HG03521 (cell line): ENCODE results near the gene NGB.
"Not testable (repeated sequence)": the region's sequence is repeated elsewhere in the genome, so short reads cannot be mapped to it uniquely, and the experiment has no call there.

ENCODE experiments used
- ATAC-seq: cut with Tn5 transposase; IDR thresholded peaks from one replicate; pipeline ENCODE4 v1.9.1; 2021; ENCODE audit warnings: mild to moderate bottlenecking, moderate library complexity; ENCODE audit not compliant: unreplicated experiment

NGB gene, protein sequence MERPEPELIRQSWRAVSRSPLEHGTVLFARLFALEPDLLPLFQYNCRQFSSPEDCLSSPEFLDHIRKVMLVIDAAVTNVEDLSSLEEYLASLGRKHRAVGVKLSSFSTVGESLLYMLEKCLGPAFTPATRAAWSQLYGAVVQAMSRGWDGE

DNA sequence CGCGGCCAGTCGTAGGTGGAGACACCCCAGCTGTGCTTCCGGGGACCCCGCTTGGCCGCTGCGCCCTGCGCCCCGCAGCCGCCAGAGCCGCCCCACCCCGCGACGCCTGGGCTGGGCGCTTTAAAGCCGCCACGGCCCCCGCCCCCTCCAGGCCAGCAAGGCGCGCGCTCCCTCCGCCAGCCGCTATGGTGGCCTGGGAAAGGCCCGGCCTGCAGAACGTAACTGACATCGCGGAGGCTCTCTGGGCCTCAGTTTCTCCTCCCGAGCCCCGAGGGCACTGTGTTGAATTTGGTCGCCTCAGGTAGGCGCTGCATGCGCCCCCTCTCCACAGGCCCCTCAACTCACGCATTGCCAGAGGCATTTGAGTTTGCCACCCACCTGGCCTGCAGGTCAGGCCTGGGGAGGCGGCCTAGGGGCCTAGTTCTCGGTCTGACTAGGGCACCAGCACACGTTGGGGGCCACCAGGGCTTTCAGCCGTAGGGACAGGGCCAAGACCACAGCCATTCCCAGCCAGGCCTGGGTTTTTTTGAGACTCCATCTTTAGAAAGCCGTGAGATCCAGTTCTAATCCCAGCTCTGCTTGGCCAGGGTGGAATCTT lies at the start of gene NGB:
TSS of gene NGB (minus strand) at position 94 of the 598 bp plus-strand sequence. CDS start 269 bp downstream, outside the sequence.
- ATAC-seq = no peak

DNA sequence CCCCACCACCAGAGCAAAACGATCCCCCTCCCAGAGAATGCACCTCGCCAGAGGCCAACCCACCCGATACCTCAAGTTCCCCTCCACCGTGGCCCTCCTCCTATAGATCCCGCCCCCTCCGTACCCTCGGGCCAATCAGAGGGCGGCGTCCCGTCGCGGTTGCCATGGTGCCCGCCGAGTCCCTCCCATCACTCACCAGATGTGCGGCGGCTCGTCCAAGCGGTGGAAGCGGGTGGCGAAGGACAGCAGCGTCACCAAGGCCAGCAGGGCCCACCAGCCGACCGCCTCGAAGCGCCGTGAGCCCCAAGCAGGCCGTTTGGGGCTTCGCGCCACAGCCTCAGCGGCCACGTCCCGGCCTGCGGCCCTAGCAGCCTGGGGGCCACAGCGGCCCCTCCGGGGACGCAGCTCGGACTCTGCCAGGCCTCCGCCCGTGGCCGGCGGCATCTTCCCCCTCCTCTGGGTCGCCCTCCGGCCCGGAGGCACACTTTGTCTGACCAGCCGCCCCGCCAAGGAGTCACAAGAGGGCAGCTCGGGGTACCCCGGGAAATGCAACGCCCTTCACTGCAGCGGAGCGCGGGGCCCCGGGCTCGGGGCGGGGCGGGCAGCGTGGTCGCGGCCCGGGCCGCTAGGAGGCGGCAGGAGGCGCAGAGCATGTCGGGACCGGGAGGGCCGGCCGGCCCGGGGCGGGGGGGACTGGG lies 49.4 kb upstream of the NGB start, which contains the start of gene POMT2:
TSS of gene POMT2 (minus strand) at position 646 of the 698 bp plus-strand sequence. CDS start at position 444, 202 bp downstream.
- ATAC-seq = peak; percentile 56

DNA sequence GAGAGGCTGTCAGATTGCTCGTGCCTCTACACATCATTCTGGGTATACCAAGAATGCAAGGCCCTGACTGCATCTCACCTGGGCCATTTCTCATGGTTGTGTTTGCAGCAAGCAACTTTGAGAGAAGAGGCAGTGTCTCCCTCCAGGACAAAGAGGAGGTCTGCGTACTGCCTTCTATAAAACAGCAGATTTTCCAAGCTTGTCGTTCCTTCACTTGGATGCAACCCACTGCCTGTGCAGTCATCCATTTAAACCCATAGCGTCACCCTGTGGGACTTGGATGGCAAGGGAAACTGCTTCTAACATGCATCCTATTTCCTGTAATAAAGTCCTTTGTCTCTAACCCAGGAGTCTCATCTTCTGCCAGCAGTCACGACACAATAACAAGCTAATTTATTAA lies 48.4 kb upstream of the NGB start:
- no peak for ATAC-seq

DNA sequence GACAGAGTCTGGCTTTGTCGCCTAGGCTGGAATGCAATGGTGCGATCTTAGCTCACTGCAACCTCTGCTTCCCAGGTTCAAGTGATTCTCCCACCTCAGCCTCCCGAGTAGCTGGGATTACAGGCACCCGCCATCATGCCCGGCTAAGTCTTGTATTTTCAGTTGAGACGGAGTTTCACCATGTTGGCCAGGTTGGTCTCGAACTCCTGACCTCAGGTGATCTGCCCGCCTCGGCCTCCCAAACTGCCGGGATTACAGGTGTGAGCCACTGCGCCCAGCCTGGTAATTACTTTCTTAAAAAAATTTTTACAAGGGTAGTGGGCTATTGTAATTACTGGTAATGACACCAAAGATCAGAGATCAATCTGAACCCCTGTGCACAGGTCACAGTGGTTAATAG lies 47.8 kb upstream of the NGB start:
- not testable (repeated sequence) for ATAC-seq

DNA sequence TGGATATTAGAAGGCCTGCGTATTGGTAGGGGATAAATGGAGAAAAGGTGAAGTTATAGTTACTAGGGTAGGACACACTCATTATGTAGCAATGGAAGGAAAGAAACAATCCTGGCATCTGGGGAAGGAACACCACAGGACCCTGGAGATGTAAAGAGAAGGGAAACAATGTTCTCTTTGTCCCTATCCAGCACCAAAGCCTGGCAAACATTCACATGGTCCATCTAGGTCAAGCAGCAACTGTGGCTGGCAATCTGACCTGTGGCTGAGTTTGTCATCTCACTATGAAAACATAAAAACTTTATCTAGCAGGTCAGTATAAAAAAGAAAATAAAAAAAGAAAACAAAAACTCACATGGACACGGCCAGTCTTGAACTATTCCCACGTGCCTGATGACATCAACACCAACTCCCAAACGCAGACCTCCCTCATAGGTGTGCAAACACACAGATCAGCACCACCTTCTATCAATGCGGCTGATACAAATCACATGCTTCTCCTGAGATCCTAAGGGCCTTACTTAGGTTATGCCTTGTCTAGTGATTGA lies 47.1 kb upstream of the NGB start:
- ATAC-seq = no peak

DNA sequence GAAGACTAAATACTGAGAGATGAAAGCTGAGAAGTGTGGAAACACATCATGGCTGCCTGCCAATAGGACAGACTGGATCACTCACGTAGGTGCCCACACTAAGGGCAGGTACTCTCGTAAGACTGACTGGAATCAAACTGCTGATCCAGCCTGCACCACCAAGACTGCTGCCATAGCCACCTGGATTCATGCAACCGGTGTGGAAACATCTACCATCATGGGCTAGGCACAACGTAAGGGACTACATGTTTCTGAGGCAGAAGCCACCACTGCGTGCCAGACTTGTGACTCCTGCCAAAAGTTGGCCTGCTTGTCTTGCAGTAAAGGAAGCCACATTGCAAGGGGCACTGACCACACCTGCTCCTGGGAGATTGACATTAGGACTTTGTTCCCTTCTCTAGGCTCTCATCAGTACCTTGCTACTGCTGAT lies 45.9 kb upstream of the NGB start:
- ATAC-seq = no peak

DNA sequence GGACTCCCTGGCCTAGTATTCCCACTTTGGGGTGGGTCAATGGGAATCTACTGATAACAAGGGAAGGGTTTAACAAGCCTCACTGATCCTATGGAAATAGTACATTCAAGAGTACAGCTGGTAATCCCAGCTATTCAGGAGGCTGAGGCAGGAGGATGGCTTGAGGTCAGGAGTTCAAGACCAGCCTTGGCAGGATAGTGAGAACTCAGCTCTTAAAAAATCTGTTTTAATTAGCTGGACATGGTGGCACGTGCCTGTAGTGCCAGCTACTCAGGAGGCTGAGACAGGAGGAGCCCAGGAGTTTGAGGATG lies 45.1 kb upstream of the NGB start:
- ATAC-seq = no peak

DNA sequence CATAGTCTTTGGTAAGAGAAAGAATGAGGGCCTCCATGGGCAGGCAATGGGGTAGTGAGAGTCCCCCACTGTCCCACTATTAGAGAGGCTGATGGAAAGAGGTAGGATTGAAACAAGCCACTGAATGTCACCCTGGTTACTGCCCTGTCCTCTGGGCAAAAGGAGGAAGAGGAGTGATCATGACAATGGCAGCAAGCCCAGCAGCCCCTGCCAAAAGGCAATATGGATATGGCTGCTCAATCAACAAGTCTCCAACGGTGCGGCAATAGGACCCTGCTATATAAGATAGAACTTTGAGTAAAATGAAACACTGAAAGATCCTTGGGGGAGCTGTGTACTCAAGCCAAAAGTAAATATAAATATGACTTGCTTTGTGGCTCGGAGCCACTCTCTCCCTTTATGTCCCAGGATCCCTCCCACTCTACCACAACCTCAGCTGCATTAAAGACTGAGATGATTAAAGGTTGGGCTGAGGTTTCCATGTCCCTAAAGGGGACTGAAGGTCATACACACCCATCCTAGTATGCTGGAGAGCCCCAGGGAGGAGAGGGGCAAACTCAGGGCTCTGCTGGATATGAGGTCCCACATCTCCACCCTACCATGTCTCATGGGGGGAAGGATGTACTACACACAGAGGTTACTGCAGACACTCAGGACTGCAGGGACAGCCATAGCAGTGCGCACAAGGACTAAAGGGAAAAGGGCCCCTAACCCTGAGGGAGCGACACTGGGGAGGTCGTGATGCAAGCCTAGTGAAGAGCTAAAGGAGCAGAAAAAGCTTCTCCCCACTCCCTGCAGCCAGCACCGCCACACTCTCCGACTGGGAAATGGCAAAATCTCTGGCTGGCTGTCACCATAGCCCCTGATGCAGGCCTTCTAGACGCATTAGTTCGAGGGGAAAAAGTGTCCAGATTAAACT lies 43.8 kb upstream of the NGB start:
- ATAC-seq = no peak

DNA sequence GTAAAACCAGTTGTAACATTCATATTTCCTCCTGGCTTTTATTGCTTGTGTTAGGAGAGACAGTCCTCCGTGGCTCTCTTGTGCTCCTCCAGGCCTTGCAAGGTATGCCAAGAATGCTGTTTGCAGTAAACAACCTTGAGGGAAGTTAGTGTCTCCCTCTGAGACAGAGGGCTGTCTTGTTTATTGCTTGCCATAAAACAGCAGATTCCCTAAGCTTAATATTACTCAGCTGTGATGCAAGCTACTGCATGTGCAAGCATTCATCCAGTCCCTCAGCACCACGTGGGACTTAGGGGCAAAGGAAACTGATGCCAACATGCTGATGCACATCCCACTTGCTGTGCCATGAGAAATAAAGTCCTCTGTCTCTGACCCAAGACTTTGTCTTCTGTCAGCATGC lies 43.0 kb upstream of the NGB start:
- no peak for ATAC-seq

DNA sequence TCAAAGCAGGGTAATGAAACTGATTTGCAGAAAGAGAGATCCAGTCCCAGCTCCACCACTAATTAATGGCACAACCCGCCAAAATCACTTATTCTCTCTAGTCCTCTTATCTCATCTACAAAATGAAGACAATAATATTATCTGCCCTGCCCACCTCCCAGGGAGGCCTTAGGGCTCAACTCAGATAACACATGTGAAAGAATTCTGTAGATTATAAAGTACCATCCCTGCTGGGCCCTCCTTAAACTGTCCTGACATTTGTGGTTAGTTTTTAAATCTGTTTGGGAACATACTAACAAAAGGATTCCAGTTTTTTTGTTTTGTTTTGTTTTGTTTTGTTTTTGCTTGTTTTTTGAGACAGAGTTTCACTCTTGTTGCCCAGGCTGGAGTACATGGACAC lies 42.4 kb upstream of the NGB start:
- no peak for ATAC-seq

DNA sequence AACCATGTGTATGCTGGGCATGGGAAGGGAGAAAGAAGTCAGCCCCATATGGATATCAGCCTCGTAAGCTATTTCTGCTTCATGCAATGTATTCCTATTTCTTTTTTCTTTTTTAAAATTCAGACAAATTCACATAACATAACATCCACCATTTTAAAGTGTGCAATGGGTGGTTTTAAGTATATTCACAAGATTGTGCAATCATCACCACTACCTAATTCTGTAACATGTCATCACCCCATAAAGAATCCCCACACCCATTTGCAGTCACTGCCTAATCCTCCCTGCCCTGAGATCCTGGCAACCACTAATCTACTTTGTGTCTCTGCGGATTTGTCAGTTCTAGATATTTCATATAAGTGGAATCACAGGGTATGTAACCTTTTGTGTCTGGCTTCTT lies 40.2 kb upstream of the NGB start:
- ATAC-seq = no peak

DNA sequence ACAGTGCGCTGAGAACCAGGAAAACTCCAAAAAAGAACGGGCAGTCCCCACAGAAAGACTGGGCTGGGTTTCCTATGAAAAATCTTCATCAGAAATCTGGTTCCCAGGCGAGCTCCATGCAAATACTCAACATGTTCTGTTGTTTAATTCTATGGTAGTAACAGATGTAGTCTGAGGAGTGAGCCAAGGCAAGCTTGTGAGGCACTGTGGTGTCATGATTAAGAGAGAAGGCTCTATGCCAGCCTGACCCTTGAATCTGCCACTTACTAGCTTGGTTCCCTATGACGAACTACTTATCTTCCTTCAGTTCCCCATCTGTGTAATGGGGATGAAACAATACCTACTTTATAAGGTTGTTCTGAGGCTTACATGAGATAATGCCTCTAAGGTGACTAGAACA lies 39.0 kb upstream of the NGB start:
- no peak for ATAC-seq

DNA sequence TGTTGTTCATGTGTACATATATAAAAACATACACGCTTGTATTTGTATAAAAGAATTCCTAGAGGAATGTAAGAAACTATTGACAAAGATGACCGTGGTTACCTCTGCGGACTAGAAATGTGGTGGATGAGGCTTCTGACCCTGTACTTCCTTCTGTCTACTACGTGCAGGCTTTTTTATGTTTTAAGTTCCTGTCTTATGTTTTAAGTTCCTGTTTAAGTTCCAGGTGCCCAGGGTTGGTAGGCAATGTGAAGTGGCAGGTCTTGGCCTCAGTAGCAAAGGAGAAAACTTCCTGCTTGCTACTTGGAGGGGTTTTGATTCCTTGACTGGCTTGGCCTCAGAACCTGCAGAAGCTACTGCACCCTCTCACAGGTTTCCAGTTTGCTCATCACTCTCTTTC lies 38.1 kb upstream of the NGB start:
- no peak for ATAC-seq

DNA sequence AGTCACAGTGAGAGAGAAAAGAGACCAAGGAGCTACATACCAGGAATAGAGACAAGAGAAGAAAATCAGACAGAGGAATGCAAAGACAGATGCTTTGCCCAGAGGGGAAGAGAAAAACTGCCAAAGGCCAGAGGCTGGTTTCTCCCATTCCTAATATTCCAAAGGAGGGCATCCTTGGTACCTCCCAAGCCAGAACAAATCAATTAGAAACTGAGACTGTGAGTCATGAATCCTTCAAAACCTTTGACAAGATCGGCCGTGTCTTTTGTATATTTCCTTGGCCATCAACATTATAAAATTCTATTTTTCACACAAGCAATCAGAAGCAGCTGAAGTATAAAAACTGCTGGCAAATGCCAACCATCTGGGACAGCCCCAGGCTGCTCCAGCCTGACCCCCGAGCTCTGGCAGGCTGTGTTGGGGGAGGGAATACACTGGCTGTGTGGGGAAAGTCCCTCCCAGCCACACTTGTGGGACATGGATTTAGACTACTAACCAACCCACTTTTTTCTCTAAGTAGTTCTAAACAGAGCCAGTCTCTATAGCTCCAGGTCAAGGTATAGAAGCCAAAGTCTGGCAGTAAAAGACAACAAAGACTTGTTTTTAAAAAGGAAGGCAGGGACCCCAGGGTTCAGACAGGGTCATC lies 36.0 kb upstream of the NGB start:
- ATAC-seq = no peak

DNA sequence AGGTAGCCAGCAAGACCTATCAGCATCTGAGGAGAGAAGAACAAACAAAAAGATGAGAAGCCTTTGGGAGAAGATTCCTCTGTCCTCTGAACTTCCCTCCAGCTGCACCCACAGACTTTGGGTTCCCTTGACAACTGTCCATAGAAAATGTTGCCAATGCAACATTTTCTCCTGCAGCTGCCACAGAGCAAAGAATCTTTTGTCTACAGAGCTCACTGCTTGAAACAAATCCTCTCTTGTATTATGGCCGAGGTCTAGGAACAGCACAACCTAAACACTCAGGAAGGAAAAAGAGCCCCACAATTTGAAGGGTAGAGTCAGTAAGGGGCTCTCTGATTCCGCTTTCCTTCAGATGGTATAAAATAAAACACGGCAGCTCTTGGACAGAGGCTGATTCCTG lies 35.4 kb upstream of the NGB start:
- ATAC-seq = no peak

DNA sequence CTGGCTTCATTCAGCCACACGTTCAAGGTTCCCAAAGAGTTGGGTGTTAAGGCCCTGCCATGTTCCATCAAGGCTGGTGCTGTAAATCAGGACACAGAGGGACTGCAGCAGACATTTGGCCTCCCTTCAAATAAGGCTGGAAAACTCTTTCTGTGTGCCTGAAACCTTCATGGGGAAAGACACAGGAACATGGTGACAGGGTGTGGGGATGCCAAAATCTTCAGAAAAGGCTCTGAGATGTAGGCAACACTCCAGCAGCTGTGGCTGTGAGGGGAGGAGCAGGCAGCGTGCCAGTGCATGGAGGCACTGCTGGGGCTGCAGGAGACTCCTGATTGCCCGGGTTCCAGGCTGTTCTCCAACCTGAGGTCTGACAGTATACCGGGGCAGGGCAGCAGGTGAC lies 34.7 kb upstream of the NGB start:
- no peak for ATAC-seq

DNA sequence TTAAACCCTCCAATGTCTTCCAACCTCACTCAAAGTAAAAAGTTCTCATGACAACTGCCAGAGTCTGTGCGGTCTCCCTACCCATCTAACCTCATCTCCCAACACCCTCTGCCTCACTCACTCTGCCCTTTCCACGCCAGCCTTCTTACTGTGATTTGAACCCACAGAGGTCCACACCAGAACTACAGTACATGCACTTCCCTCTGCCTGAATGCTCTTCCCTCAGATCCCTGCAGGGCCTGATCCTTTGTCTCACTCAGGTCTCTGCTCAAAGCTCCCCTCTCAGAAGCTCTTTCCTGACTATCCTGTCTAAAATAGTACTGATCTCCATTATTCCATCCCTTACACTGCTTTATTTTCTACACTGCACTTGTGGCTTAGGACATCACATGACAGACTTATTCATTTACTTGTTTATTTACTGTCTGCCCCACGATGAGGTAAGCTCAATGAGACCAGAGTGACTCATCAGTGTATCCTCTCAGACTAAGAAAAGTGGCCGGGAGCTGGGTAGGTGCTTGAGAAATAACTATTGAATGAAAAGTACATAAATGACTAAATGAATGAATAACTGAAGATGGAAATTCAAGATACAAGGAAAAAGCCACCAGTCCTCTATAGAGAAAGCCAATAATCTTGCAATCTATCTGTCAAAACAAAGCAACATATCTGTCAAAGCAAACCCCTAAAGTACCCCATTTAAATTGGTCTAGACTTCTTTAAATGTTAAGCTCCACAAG lies 32.6 kb upstream of the NGB start:
- no peak for ATAC-seq

DNA sequence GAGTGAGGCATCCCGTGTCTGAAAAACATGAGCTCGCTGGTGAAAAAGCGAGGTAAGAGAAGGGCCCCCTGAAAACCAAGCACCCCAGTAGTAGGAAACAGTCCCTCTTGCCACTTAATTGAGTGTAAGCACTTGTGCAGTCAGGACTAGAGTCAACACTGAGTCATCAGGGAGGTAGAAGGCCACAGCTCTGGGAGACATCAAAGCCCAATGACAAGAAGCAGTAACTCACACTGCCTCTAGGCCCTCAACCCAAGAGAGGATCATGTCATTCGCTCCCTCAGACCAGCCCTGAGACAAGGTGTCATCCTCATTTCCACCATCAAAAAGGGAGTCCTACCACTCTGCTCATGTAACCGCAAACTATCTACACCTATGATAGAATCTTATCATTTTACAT lies 31.9 kb upstream of the NGB start:
- ATAC-seq = no peak

DNA sequence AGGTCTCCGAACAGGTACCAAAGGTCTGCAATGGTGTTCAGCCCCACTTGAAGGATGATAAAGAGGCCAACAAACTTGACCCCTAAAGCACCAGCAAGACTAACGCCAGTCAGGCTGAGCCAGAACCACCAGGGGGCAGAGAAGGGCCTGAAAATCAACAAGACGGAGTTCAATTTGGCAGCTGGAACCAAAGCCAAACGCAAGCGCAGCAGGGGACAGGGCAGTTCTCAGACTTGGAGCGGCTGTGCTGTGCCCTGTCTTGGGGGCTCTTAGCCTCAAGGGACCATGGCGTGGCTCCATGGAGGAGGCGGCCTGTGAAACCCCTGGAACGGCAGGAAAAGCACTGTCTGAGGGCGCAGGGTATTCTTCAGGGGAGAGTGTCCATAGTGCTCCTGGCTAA lies 30.1 kb upstream of the NGB start:
- no peak for ATAC-seq

DNA sequence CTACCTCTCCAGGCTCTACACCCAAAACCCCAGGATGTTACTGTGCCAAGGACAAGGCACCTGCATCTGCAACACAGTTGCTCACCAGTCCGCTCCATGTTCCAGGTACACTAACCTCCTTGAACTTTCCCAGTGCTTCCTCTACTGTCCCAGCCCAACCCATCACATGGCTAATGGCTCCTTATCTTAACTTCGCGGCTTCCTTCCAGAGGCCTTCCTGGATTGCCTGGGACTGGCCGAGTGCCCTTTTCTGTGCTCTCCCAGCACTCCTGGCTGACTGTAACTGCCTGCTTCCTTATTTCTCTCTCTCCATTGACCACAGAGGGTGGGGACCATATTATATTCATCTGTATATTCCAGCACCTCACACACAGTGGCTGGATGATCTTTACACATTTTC lies 28.8 kb upstream of the NGB start:
- ATAC-seq = no peak
